Osteoblast (primary cell): ENCODE data around the gene NIM1K. TPM values are rescaled to one million over a fixed set of nuclear protein-coding genes. Genes with fewer than 3 reads are reported as not detected.

ENCODE experiments used
- DNase-seq: peaks from one replicate; pipeline ENCODE4 v3.0.0; 2011; ENCODE audit warnings: low spot score, mixed read lengths; ENCODE audit not compliant: insufficient read length; ENCODE audit errors: missing footprints
- H2AFZ ChIP-seq: 2 replicates; pipeline ENCODE4 v1.6.0; 2011; ENCODE audit warnings: mild to moderate bottlenecking, low read length
- H3K27ac ChIP-seq: 2 replicates; pipeline ENCODE4 v1.5.1; 2011; ENCODE audit warnings: mild to moderate bottlenecking, low read depth, low read length, moderate library complexity
- H3K27me3 ChIP-seq: 2 replicates; pipeline ENCODE4 v1.6.0; 2012; ENCODE audit warnings: mild to moderate bottlenecking, control low read depth, inconsistent platforms, low read length, moderate library complexity; ENCODE audit not compliant: insufficient read depth
- H3K36me3 ChIP-seq: 2 replicates; pipeline ENCODE4 v1.5.1; 2011; ENCODE audit warnings: mild to moderate bottlenecking, low read length, control low read depth, moderate library complexity; ENCODE audit not compliant: insufficient read depth
- H3K4me1 ChIP-seq: 2 replicates; pipeline ENCODE4 v1.5.1; 2011; ENCODE audit warnings: mild to moderate bottlenecking, low read length, control low read depth, moderate library complexity; ENCODE audit not compliant: insufficient read depth
- H3K4me2 ChIP-seq: 2 replicates; pipeline ENCODE4 v1.6.0; 2011; ENCODE audit warnings: mild to moderate bottlenecking, low read length; ENCODE audit not compliant: insufficient read depth
- H3K4me3 ChIP-seq: fragments of 200-600 bp; sonication (generic); 3 replicates; pipeline ENCODE4 v1.5.1; 2012; ENCODE audit warnings: mild to moderate bottlenecking, low read length, inconsistent platforms; ENCODE audit not compliant: insufficient read depth
- H3K79me2 ChIP-seq: 2 replicates; pipeline ENCODE4 v1.6.0; 2012; ENCODE audit warnings: mild to moderate bottlenecking, low read length, control low read depth, inconsistent platforms; ENCODE audit not compliant: insufficient read depth
- H3K9me3 ChIP-seq: 2 replicates; pipeline ENCODE4 v1.5.1; 2011; ENCODE audit warnings: low read depth, low read length, control low read depth
- H4K20me1 ChIP-seq: 2 replicates; pipeline ENCODE4 v1.6.0; 2012; ENCODE audit warnings: mild to moderate bottlenecking, low read length, control low read depth; ENCODE audit not compliant: insufficient read depth
- total RNA-seq: library from RNA; depleted of rRNA; stranded (reverse); fragments of >200 nt; gene quantifications from 2 replicates; pipeline ENCODE4 v1.2.3, GENCODE V29; 2012
- TF ChIP-seq, protein P1 (sequence below): IDR thresholded peaks from 2 replicates; pipeline ENCODE4 v1.5.1; 2011; ENCODE audit warnings: mild to moderate bottlenecking, low read depth, low read length, moderate library complexity; ENCODE audit errors: extremely low read depth

NIM1K gene
- 0.88 and 1.1 TPM in 2 replicates for total RNA-seq

DNA sequence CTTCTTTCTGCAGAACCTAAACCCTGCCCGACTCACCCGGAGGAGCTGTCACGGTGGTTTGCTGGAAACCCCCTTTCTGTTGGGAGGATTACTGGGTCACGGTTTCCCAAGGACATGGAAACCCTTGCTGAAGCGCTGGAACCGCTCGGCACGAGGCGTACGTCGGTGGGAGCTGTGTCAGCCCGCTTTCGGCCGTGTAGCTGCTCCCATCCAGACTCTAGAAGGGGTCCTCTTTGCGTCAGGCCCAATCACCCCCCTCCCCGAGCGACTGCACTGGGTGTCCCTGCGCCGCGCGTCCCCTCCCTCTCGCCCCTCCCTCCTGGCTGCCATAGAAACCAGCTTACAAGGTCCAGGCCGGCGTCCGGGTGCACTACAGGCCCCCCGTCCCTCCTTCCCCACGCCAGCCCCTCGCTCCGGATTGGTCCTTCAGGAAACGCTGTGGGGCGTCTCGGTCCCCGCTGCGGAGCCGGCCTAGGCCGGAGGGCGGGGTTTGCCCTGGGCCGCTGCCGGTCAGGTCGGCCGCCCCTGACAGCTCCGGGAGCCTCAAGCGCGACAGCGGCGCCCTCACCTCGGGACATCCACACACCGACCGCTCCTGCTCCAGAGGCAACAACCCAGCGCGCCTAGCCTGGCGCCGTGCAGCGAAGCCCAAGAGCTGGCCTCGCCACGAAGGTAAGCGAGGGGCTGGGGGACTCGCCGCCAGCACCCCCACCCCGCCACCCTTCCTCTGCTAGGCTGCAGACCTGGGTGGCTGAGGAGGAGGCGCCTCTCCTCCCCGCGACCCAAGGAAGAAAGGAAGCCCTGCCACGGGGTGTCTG is at the start of gene NIM1K:
Gene NIM1K (plus strand): TSS at position 486 of the 818 bp plus-strand sequence. CDS start 53,551 bp downstream, outside the sequence.
- DNase-seq, result peak; percentile 75
- TF ChIP-seq, protein P1, sequence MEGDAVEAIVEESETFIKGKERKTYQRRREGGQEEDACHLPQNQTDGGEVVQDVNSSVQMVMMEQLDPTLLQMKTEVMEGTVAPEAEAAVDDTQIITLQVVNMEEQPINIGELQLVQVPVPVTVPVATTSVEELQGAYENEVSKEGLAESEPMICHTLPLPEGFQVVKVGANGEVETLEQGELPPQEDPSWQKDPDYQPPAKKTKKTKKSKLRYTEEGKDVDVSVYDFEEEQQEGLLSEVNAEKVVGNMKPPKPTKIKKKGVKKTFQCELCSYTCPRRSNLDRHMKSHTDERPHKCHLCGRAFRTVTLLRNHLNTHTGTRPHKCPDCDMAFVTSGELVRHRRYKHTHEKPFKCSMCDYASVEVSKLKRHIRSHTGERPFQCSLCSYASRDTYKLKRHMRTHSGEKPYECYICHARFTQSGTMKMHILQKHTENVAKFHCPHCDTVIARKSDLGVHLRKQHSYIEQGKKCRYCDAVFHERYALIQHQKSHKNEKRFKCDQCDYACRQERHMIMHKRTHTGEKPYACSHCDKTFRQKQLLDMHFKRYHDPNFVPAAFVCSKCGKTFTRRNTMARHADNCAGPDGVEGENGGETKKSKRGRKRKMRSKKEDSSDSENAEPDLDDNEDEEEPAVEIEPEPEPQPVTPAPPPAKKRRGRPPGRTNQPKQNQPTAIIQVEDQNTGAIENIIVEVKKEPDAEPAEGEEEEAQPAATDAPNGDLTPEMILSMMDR, result no peak
- H3K27ac ChIP-seq, result peak within 1 kb of the TSS; percentile 91

DNA sequence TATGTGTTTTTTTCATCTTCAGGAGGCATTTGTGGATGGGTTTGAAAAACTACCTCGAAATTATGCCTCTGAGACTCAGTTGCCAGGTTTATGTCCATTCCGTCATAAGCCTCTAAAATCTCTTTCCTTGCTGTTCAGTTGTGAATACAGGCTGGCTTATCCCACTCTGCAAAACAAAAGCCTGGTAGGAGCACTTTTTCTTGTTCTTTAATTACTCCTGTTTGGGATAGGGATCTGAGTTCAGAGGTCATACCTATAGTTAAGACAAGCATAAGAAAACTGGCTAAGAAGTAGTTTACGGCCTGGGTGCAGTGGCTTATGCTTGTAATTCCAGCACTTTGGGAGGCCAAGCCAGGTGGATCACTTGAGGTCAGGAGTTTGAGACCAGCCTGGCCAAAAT is 47.0 kb upstream of the NIM1K start:
- Histone ChIP-seq H3K4me2 (no peak overlapping the region), H3K27ac (no peak overlapping the region), H3K27me3 (no peaks in the 10 kb centered on the region), H4K20me1 (peaks cover 44% of the 10 kb centered on the region), H3K4me3 (no peak overlapping the region), H2AFZ (no peak overlapping the region), H3K79me2 (peaks cover 46% of the 10 kb centered on the region), H3K36me3 (peaks cover 11% of the 10 kb centered on the region), H3K4me1 (peaks cover 15% of the 10 kb centered on the region), H3K9me3 (no peaks in the 10 kb centered on the region)
- TF ChIP-seq, protein P1, result no peak
- DNase-seq, result peak; percentile 25

More for the DNA sequence above, at the start of gene NIM1K:
- no peaks in the 10 kb centered on the region for H4K20me1 ChIP-seq
- H3K9me3 ChIP-seq, result no peaks in the 10 kb centered on the region
- peaks cover 23% of the 10 kb centered on the region for H3K4me1 ChIP-seq
- H3K4me2 ChIP-seq, result peak within 1 kb of the TSS; percentile 88
- H3K27me3 ChIP-seq, result no peaks in the 10 kb centered on the region
- no peaks in the 10 kb centered on the region for H3K79me2 ChIP-seq
- H3K4me3 ChIP-seq, result peak within 1 kb of the TSS; percentile 65
- H2AFZ ChIP-seq, result peak within 1 kb of the TSS; percentile 79
- H3K36me3 ChIP-seq, result no peaks in the 10 kb centered on the region

DNA sequence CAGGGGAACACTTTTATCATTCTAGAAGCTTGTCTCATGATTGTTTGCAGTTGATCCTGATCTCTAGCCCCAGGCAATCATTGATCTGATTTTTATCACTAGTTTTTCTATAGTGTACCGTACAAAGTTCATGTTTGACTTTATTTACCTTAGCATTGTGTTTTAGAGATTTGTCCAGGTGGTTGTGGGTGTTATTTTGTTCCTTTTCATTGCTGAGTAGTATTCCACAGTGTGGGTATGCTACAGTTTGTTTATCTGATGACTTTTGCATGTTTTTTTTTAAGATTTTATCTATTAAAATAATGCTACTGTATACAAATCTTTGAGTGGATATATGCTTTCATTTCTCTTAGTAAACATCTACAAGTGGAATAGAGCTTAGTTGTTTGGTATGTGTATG is 45.1 kb upstream of the NIM1K start:
- H3K27ac ChIP-seq, result no peak overlapping the region
- H4K20me1 ChIP-seq, result peaks cover 31% of the 10 kb centered on the region
- H3K36me3 ChIP-seq, result peaks cover 11% of the 10 kb centered on the region
- peaks cover 59% of the 10 kb centered on the region for H3K79me2 ChIP-seq
- H3K27me3 ChIP-seq, result no peaks in the 10 kb centered on the region
- no peaks in the 10 kb centered on the region for H3K4me1 ChIP-seq
- H3K4me3 ChIP-seq, result no peak overlapping the region
- H3K9me3 ChIP-seq, result no peaks in the 10 kb centered on the region
- no peak for DNase-seq
- no peak overlapping the region for H2AFZ ChIP-seq
- TF ChIP-seq, protein P1, result no peak
- no peak overlapping the region for H3K4me2 ChIP-seq

DNA sequence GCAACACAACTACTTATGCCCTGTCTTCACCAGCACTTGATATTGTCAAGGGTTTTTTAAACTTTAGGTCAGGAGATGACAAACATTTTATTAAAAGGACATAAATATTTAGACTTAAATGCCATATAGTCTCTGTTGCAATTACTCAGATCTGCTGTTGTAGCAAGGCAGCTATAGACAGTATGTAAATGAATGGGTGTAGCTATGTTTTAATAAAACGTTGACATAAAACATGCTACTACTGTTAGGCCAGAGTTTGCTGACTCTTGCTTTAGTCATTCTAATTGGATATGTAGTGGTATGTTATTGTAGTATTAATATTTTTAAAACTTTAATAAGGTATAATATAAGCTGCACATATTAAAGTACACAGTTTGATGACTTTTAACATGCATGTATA is 43.6 kb upstream of the NIM1K start:
- Histone ChIP-seq H3K4me2 (no peak overlapping the region), H2AFZ (no peak overlapping the region), H3K36me3 (peaks cover 8% of the 10 kb centered on the region), H4K20me1 (peaks cover 31% of the 10 kb centered on the region), H3K4me3 (no peak overlapping the region), H3K79me2 (peaks cover 66% of the 10 kb centered on the region), H3K27ac (no peak overlapping the region), H3K27me3 (no peaks in the 10 kb centered on the region), H3K4me1 (peaks cover 8% of the 10 kb centered on the region), H3K9me3 (no peaks in the 10 kb centered on the region)
- DNase-seq, result no peak
- TF ChIP-seq, protein P1, result no peak
